ENCODE measurements around the gene BAIAP2L2.
"Not testable (repeated sequence)": the region's sequence is repeated elsewhere in the genome, so short reads cannot be mapped to it uniquely, and the experiment has no call there.

The BAIAP2L2 gene

GRCh38 chr22:38079804-38080203 lies 30.7 kb downstream of the BAIAP2L2 start:
- H3K4me2 ChIP-seq (ENCODE audit: low read length): no peak overlapping the region
- no peak for TF ChIP-seq CTCF (IDR thresholded peaks at IDR 0.05)
- H3K36me3 ChIP-seq (ENCODE audit: control insufficient read depth, insufficient read depth, low read length): no peaks in the 10 kb centered on the region
- H2AFZ ChIP-seq: no peak overlapping the region
- no peaks in the 10 kb centered on the region for H3K4me1 ChIP-seq
- H3K9me3 ChIP-seq (ENCODE audit: control insufficient read depth, low read length): no peaks in the 10 kb centered on the region
- no peaks in the 10 kb centered on the region for H3K79me2 ChIP-seq
- H3K27ac ChIP-seq: no peak overlapping the region
- H3K4me3 ChIP-seq (ENCODE audit: low read depth, low read length): no peak overlapping the region
- H3K27me3 ChIP-seq (ENCODE audit: control insufficient read depth, insufficient read depth, low read length): no peaks in the 10 kb centered on the region
- H3K9ac ChIP-seq: no peak overlapping the region

GRCh38 chr22:38079208-38079607 lies 31.3 kb downstream of the BAIAP2L2 start:
- not testable (repeated sequence) for H3K27ac ChIP-seq; H3K4me3 ChIP-seq (ENCODE audit: low read depth, low read length); H3K36me3 ChIP-seq (ENCODE audit: control insufficient read depth, insufficient read depth, low read length); H3K79me2 ChIP-seq; H3K9me3 ChIP-seq (ENCODE audit: control insufficient read depth, low read length); H3K4me1 ChIP-seq; H3K4me2 ChIP-seq (ENCODE audit: low read length); H3K27me3 ChIP-seq (ENCODE audit: control insufficient read depth, insufficient read depth, low read length); H2AFZ ChIP-seq; H3K9ac ChIP-seq

GRCh38 chr22:38078046-38078840 lies 32.2 kb downstream of the BAIAP2L2 start:
- TF ChIP-seq CTCF (IDR thresholded peaks at IDR 0.05): no peak
- no peak overlapping the region for H3K27ac ChIP-seq

GRCh38 chr22:38077595-38077994 lies 32.9 kb downstream of the BAIAP2L2 start:
- Histone ChIP-seq H3K27ac (no peak overlapping the region), H3K4me1 (no peaks in the 10 kb centered on the region), H3K4me3 (ENCODE audit: low read depth, low read length) (no peak overlapping the region), H2AFZ (no peak overlapping the region), H3K9ac (no peak overlapping the region), H3K27me3 (ENCODE audit: control insufficient read depth, insufficient read depth, low read length) (no peaks in the 10 kb centered on the region), H3K9me3 (ENCODE audit: control insufficient read depth, low read length) (no peaks in the 10 kb centered on the region), H3K79me2 (no peaks in the 10 kb centered on the region), H3K4me2 (ENCODE audit: low read length) (no peak overlapping the region), H3K36me3 (ENCODE audit: control insufficient read depth, insufficient read depth, low read length) (no peaks in the 10 kb centered on the region)
- no peak for TF ChIP-seq CTCF (IDR thresholded peaks at IDR 0.05)

More at GRCh38 chr22:38078046-38078840, 32.2 kb downstream of the BAIAP2L2 start:
- Histone ChIP-seq H3K9me3 (ENCODE audit: control insufficient read depth, low read length) (no peaks in the 10 kb centered on the region), H2AFZ (no peak overlapping the region), H3K79me2 (no peaks in the 10 kb centered on the region), H3K4me2 (ENCODE audit: low read length) (no peak overlapping the region), H3K4me1 (no peaks in the 10 kb centered on the region), H3K36me3 (ENCODE audit: control insufficient read depth, insufficient read depth, low read length) (no peaks in the 10 kb centered on the region), H3K27me3 (ENCODE audit: control insufficient read depth, insufficient read depth, low read length) (no peaks in the 10 kb centered on the region), H3K9ac (no peak overlapping the region), H3K4me3 (ENCODE audit: low read depth, low read length) (no peak overlapping the region)

GRCh38 chr22:38077096-38077495 lies 33.4 kb downstream of the BAIAP2L2 start:
- H3K79me2 ChIP-seq: no peaks in the 10 kb centered on the region
- no peak for TF ChIP-seq CTCF (IDR thresholded peaks at IDR 0.05)
- no peak overlapping the region for H3K4me2 ChIP-seq (ENCODE audit: low read length)
- H3K36me3 ChIP-seq (ENCODE audit: control insufficient read depth, insufficient read depth, low read length): no peaks in the 10 kb centered on the region
- H3K4me1 ChIP-seq: no peaks in the 10 kb centered on the region
- no peak overlapping the region for H3K4me3 ChIP-seq (ENCODE audit: low read depth, low read length)
- H3K9me3 ChIP-seq (ENCODE audit: control insufficient read depth, low read length): no peaks in the 10 kb centered on the region
- no peaks in the 10 kb centered on the region for H3K27me3 ChIP-seq (ENCODE audit: control insufficient read depth, insufficient read depth, low read length)
- H3K9ac ChIP-seq: no peak overlapping the region
- H3K27ac ChIP-seq: no peak overlapping the region
- no peak overlapping the region for H2AFZ ChIP-seq

All from parathyroid adenoma (tissue), 2 donors.